ENCODE results near the gene TEX11.
"Not testable (repeated sequence)": the region's sequence is repeated elsewhere in the genome, so short reads cannot be mapped to it uniquely, and the experiment has no call there.

TEX11 gene

DNA sequence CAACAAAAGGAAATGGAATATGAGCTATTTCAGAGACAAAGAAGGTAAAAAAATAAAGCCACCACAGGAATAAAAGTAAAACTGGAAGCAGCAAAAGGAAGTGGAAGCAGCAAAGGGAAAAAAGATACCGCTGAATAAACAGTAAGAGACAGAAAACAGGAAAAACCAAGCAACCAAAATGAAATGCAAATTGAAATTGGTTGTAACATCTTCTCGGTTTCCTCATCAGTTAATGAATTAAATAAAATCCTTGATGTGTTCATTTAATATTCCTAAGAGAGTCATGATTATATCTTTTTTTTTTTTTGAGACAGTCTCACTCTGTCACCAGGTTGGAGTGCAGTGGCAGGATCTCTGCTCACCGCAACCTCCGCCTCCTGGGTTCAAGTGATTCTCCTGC is 331.1 kb downstream of the TEX11 start:
- no peak for DNase-seq

DNA sequence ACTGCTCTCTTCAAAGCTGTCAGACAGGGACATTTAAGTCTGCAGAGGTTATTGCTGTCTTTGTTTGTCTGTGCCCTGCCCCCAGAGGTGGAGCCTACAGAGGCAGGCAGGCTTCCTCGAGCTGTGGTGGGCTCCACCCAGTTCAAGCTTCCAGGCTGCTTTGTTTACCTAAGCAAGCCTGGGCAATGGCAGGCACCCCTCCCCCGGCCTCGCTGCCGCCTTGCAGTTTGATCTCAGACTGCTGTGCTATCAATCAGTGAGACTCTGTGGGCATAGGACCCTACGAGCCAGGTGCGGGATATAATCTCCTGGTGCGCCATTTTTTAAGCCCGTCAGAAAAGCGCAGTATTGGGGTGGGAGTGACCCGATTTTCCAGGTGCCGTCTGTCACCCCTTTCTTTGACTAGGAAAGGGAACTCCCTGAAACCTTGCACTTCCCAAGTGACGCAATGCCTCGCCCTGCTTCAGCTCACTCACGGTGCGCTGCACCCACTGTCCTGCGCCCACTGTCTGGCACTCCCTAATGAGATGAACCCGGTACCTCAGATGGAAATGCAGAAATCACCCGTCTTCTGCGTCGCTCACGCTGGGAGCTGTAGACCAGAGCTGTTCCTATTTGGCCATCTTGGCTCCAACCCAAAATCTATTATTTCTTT is 338.5 kb downstream of the TEX11 start:
- DNase-seq: not testable (repeated sequence)

DNA sequence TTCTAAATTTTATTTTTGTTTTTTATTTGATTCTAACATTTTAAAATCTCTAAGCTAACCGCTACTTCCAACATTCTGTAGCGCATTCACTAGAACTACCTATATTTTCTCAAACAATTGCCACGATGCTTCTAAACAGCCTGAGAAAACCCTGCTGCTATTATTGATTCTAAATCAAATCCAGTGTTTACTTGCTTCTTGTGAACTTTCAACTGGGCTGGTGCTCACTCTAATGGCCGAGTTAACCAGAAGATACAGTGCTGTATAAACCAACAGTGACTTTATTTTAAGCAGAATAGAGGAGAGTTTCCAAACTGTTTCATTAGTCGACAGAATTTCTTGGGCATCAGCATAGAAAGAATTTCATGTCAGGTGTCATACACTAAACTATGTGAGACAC is 353.6 kb downstream of the TEX11 start:
- DNase-seq: no peak

DNA sequence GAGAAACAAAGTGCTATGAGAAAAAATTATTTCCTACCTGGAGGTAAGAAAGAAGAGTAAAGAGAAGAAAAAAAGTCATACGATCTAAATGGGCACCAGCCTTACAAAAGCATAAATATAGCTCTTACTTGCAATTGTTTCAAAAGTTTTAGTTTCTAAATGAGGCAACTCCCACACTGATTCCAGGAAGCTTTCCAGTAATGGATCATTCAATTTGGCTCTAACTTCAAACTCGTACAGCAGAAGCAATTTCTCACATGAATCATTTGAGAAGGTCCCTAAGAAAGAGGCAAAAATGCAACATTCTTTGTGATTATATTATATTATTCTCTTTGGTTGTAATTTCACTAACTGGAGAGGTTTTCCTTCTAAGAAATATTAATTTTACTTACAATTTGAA is 354.0 kb downstream of the TEX11 start:
- DNase-seq: no peak

DNA sequence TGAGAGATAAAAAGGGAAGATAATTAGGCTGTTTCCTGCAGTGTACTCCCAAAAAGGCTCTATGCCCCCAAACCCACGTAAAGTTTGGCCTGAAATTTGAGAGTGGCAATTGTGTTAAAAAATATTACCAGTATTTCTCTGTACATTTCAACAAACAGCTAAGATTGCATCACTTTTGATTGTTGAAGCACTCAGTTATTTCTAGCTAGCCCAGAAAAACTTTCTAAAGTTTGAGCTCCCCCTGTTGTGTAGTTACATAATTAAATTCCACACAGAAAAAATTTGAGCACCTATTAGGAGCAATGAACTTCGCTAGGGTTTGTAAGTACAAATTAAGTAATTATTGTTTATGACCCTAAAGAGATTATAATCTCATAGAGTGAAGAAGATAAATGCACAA is 354.4 kb downstream of the TEX11 start:
- DNase-seq: no peak

DNA sequence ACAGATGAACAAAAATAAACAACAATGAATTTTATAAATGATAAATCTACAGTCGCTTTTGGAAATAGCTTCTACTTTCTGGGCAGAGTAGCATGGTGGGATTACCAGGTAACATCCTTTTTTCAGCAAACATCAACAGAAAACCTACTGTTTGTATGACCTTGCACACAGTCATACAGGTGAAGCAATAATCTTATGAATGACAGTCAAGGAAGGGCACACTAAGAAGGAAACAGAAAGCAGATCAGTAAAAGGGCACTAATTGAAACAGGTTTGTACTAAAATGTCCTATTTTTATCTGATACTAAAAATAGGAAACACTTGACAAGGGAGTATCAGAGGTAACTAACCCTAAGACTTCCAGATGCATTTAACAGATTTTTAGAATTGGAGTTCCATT is 355.0 kb downstream of the TEX11 start:
- no peak for DNase-seq

DNA sequence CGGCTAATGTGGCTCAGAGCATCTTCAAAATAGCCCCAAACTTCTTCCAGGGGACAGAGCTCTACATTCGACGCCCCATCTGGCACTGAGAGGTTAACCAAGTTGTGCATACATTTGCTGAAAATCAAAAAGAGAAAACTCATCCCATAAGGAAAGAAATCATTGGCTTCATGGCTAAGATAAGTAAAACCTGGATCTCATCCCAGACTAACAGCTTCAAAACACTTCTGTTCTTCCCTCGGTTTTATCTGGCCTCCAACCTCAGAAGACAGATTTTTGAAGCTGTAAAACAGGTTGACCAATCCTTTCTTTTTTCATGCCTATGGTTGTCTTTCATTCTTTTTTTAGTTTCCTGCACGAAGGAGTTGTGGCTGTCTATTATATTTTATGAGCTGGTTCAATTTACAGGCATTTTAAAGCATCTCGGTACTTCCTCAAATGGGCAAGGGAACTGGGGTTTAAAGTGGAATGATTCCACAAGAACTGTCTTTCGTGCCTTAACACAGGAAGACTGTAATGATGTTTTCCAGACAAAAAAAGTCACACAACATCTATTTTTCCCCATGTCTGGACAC is 356.3 kb downstream of the TEX11 start:
- no peak for DNase-seq

DNA sequence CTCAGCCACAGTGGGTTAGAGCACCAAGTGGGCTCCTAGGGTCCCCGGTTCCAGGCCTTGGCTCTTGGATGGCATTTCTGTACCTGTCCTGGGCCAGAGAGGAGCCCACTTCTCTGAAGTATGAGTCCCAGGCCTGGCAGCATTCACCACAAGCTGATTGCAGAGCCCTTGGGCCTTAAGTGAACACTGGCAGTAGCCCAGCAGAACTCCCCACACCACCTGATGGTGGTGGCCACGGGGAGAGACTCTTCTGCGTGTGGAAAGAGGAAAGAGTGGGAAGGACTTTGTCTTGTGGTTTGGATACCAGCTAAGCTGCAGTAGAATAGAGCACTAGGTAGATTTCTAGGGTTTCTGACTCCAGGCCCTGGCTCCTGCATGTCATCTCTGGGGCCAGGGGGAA is 359.1 kb downstream of the TEX11 start:
- no peak for DNase-seq

DNA sequence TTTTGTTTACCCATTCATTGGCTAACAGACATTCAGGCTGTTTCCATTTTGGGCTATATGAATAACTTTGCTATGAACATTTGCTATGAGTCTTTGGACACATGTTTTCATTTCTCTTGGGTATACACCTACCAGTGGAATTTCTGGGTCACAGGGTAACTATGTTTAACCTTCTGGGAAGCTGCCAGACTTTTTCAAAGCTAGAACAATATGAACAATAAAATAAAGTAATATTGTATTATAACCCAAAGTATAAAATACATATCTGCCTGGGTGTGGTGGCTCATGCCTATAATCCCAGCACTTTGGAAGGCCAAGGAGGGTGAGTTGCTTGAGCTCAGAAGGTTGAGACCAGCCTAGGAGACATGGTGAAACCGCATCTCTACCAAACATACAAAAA is 373.3 kb downstream of the TEX11 start:
- no peak for DNase-seq

DNA sequence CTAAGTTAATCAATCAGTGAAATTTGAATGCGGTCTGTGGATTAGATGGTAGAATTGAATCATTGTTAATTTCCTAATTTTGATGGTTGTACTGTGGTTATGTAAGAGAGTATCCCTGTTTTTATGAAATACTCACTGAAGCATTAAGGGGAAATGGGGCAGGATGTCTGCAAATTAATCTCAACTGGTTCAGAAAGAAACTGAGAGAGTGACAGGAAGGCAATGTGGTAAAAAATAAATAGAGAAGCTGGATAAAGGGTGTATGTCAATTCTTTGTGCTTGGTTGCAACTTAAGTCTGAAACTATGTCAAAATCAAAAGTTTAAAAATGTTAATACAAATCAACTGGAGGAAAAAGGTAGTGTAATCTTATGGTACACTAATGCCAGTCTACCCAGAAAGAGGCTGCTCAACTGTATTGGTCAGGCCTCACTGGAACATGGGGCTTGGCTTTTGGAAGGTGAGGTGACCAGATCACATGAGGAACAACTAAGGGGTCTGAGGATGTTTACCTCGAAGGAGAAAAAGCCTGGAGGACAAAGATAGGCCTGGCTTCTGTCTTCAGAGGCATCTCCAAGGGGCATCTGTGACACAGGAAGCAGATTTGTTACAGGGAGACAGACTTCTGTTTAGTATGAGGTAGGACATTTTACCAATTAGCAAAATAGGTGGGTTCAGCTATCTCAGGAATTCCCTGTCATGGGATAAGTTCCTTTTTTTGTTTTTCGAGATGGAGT is 380.7 kb downstream of the TEX11 start:
- no peak for DNase-seq

DNA sequence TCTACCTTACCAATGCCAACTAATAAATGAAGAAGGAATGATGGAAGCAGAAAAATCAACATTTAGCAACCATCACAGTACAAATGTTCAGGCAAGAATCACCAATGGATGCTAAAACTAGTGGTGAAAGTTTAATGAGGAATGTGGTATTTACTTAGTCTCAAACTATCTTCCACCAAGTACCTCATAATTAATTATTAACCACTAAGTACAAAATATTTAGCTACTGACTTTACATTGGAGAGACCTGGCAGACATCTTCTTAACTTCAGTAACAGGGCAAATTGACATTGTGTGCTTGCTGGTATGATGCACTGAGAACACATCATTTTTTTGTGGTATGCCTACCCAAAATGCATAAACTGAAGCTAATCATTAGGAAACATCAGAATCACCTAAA is 381.5 kb downstream of the TEX11 start:
- no peak for DNase-seq

DNA sequence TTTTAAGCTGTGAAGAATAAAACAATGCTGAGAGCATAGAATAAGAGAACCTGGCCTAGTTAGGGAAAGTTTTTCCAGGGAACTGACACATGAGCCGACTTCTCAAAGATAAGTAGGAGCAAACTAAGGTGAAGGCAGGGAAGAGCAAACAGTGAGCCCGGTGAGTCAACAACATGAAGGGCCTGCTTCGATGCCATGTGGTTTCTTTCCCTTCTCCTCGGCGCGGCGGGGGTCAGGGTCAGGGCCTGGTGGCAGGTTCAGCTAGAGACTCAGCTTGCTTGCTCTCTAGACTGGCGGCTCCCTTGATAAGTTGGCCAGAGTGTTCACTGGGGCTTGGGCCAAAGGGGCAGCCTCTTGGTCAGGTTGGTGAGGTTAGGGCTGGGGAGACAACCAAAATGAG is 382.8 kb downstream of the TEX11 start:
- no peak for DNase-seq

DNA sequence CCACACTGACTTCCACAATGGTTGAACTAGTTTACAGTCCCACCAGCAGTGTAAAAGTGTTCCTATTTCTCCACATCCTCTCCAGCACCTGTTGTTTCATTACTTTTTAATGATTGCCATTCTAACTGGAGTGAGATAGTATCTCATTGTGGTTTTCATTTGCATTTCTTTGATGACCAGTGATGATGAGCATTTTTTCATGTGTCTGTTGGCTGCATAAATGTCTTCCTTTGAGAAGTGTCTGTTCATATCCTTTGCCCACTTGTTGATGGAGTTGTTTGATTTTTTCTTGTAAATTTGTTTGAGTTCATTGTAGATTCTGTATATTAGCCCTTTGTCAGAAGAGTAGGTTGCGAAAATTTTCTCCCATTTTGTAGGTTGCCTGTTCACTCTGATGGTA is 392.8 kb downstream of the TEX11 start:
- DNase-seq: not testable (repeated sequence)

DNA sequence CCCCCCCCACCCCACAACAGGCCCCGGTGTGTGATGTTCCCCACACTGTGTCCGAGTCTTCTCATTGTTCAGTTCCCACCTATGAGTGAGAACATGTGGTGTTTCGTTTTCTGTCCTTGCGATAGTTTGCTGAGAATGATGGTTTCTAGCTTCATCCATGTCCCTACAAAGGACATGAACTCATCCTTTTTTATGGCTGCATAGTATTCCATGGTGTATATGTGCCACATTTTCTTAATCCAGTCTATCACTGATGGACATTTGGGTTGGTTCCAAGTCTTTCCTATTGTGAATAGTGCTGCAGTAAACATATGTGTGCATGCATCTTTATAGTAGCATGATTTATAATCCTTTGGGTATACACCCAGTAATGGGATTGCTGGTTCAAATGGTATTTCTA is 393.2 kb downstream of the TEX11 start:
- not testable (repeated sequence) for DNase-seq

DNA sequence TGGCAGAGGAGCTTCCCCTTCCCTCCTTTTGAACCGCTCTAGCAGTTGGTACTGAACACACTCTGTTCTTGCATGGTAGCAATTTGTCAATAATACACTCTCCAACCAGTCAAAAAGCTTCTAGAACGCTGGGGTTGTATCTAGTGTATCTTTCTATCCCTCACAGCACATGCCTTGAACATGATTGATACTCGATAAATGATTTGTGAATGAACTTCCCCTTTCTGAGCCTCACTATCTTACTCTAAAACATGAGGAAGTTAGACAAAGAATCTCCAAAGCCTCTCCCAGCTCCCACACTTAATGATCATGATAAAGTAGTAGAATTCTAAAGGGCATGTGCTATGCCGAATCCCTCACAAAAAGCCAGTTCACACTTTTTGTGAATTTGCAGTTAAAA is 399.4 kb downstream of the TEX11 start:
- DNase-seq: no peak

DNA sequence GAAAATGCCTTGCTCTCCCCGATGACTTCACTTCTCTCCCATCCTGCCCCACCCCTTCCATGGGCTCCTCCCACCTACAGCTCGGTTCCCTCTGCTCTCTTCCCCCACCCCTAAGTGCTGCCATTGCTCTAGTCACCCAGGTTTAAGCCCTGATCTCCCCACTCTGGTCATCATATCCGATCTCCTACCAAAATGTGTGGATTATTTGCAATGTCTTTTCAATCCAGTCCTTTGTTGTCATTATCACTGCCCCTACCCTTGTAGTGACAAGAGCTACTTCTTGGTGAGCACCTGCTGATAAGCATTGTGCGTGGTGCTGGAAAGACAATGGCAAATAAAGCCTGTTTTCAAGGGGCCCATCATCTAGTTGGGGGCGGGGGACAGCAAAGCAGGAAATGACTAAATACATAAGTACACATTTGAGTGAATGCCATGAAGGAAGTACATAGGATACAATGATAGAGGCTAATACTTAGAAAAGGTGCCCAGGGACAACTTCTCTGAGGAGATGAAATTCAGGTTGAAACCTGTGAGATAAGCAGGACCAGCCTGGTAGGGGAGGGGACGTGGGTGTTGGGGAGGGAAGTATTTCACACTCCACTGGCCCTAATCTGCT is 400.1 kb downstream of the TEX11 start:
- no peak for DNase-seq

DNA sequence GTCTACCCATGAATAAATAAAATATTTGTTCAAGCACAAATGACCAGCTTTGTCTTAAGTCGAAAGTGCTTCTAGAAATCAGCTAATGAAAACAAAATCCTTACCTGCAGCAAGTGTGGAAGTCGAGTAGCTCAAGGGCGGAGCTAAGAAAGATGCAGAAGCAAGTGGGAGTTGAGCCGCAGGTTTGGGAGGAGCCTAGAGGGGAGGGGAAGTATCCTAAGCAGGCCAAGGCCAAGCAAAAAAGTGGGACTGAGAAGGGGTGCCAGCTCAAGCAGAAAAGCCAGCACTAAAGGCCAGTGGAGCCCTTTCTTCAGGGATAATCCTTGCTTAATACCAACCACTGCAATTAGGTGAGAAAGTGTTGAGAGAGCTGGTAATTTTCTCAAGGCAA is 403.1 kb downstream of the TEX11 start:
- DNase-seq: no peak

DNA sequence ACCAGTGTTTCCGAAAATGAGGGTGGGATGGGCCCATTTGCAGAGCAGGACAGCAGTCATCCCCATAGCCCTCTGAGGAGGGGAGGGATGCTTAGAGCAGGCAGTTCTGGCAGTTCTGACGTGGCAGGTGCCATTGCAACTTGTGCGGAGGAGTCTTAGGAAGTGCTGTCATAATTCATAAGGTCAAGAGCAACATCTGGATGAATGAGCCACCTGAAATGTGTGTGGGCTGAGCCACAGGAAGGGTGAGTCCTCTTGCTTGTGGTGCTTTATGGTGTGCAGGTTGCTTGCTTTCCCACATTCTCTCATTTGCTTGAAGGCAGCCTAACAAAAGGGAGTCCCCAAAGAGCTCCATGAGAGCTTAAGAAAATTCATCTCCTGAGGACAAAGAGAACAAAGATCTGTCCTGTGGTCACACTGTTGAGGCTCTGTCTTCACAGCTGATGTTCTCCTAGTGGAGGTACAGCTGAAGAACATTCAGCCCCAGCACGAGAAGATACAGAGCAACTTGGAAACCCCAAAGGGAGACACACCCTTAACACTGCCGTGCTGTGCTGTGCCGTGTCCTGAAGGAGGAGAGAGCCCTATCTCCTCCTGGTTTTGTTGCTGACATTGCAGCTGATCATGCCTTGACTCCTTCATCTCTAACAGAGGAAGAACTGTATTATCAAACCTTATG is 403.6 kb downstream of the TEX11 start:
- no peak for DNase-seq

DNA sequence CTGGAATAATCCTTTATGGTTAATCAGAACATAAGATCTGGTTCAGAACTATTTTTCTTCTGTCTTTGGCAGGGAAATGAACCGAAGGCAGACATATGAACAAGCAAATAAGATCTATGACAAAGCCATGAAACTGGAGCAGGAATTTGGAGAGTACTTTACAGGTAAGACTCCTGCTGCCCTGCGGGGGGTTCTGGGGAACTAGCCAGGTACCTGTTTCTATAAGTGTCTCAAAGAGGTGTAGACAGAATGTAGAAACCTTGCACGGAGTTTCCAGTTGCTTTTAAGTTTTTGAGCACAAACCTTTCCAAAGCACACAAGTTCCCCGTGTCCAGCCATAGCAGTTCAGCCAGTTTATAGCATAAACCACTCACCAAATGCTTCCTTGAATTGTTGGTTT is 407.7 kb downstream of the TEX11 start:
- DNase-seq: no peak

DNA sequence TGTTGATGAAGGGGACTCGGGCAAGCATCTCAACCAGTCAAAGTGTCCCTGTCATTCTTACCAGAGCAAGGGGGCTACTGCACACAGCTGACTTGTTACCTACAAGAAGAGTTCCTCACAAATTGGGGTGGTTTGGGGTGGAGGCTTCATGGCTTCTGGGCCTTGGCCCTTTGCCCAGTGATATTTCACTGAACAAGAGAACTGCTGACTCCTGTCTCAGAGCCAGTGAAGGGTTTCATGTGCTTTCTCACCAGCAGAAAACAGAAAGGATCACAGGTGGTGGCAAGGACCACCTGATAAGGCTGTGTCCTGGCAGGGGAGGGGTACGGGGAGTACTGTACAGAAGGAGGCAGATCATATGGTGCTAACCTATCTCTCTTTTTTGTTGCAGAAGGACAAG is 410.4 kb downstream of the TEX11 start:
- no peak for DNase-seq

DNA sequence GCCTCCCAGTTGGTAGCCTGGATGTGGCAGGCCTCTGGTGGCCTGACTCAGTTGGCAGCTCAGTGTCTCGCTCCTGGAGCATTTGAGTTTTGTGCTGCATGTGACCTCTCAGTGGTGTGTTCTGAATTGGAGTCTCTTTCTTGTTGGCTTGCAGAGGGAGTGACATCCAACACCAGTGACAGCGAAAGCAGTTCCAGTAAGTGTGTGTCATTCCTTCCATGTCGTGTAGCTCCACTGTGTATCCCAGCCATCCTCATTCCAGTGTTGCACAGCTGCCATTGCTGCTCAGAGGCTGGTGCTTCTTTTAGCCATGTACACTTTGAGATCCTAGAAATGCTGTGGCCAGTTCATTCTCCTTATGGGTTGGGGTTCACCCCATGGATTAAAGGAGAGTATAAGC is 411.5 kb downstream of the TEX11 start:
- DNase-seq: no peak

DNA sequence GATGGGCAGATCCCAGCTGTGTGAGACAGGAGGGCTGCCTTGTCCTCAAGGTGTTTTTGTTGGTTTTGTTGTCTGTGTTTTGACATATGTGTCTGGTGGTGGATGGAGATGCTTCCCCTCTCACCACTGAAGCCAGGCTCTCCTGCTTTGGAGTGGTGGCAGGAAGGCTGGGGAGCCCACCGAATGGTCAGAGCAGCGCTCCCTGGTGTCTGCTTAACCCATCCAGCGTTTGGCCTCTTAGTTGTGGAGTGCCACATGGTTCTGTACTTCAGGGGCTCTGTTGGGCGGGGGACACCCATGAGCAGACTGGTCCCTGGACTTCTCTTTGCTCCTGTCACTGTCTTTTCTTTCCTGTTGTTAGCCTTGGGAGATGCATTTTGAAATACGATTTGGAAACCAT is 412.0 kb downstream of the TEX11 start:
- no peak for DNase-seq

DNA sequence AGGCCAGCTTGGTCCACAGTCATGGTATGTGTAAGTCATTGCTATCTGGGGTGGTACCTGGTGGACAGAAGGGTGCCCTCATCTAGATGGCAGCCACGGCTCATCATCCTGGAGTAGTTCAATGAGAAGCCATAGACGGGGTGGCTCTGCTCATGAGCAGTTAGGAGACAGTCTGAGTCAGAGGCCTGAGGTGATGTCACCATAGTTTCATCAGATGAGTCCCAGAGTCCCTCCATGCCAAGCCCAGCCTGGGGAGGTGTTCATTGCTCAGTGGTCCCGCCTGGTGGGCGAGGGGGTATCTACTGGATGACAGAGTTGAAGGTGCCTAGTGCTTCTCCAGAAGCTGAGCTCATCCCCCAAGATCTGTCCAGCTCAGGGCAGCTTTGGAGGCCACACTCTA is 414.1 kb downstream of the TEX11 start:
- no peak for DNase-seq

DNA sequence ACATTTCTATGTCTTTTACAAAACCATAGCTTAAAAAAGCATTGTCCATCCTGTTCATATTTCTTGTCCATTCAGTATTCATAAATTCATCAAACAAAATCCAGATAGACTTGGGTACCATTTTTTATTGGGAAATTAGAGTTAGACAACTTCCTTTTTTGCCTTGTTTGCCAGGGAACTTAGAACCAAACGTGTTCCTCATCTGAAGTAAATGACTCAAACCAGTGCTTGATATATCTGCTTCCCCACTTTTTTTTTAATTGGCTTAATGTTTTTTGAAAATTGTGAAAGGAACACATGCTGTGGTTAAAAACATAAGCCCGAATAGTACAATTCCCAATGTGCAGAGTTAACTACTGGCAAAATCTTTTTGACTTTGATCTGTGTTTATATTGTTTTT is 419.7 kb downstream of the TEX11 start:
- no peak for DNase-seq
